ENCODE data around the gene LMF1.

Gene LMF1

GRCh38 chr16:908526-909155 lies 62.1 kb downstream of the LMF1 start:
- Histone ChIP-seq H3K4me1 (ENCODE audit: low read length) (no peaks in the 10 kb centered on the region), H3K27me3 (ENCODE audit: low read depth, low read length) (no peaks in the 10 kb centered on the region), H3K9me3 (ENCODE audit: insufficient read depth, low read length) (0 out of 2 replicates have a peak, but pooled peaks cover 4% of the 10 kb centered on the region), H3K79me2 (ENCODE audit: low read length) (no peaks in the 10 kb centered on the region), H3K4me3 (ENCODE audit: low read length) (no peak overlapping the region), H3K27ac (ENCODE audit: low read length) (no peak overlapping the region), H3K4me2 (ENCODE audit: low read length) (no peak overlapping the region), H2AFZ (ENCODE audit: low read depth, low read length) (no peak overlapping the region), H4K20me1 (ENCODE audit: insufficient read depth, low read length) (no peaks in the 10 kb centered on the region), H3K9ac (ENCODE audit: low read length) (no peak overlapping the region), H3K36me3 (replicated peaks; ENCODE audit: low read depth, low read length) (peaks cover 4% of the 10 kb centered on the region)
- TF ChIP-seq EZH2phosphoT487 (IDR thresholded peaks at IDR 0.05; ENCODE audit: low read depth) (no peak), CTCF (IDR thresholded peaks at IDR 0.05; ENCODE audit: low read depth, low read length) (no peak)

GRCh38 chr16:907842-908241 lies 62.9 kb downstream of the LMF1 start:
- Histone ChIP-seq H3K4me3 (ENCODE audit: low read length) (no peak overlapping the region), H3K27me3 (ENCODE audit: low read depth, low read length) (no peaks in the 10 kb centered on the region), H3K9me3 (ENCODE audit: insufficient read depth, low read length) (0 out of 2 replicates have a peak, but pooled peaks cover 4% of the 10 kb centered on the region), H3K36me3 (replicated peaks; ENCODE audit: low read depth, low read length) (peaks cover 4% of the 10 kb centered on the region), H3K9ac (ENCODE audit: low read length) (no peak overlapping the region), H3K79me2 (ENCODE audit: low read length) (no peaks in the 10 kb centered on the region), H2AFZ (ENCODE audit: low read depth, low read length) (no peak overlapping the region), H4K20me1 (ENCODE audit: insufficient read depth, low read length) (no peaks in the 10 kb centered on the region), H3K27ac (ENCODE audit: low read length) (no peak overlapping the region), H3K4me2 (ENCODE audit: low read length) (no peak overlapping the region), H3K4me1 (ENCODE audit: low read length) (no peaks in the 10 kb centered on the region)
- TF ChIP-seq CTCF (IDR thresholded peaks at IDR 0.05; ENCODE audit: low read depth, low read length) (no peak), EZH2phosphoT487 (IDR thresholded peaks at IDR 0.05; ENCODE audit: low read depth) (no peak)

GRCh38 chr16:907361-907760 lies 63.4 kb downstream of the LMF1 start:
- Histone ChIP-seq H3K9ac (ENCODE audit: low read length) (no peak overlapping the region), H3K4me2 (ENCODE audit: low read length) (no peak overlapping the region), H3K4me3 (ENCODE audit: low read length) (no peak overlapping the region), H3K9me3 (ENCODE audit: insufficient read depth, low read length) (0 out of 2 replicates have a peak, but pooled peaks cover 4% of the 10 kb centered on the region), H3K79me2 (ENCODE audit: low read length) (no peaks in the 10 kb centered on the region), H3K27ac (ENCODE audit: low read length) (no peak overlapping the region), H3K27me3 (ENCODE audit: low read depth, low read length) (no peaks in the 10 kb centered on the region), H2AFZ (ENCODE audit: low read depth, low read length) (no peak overlapping the region), H4K20me1 (ENCODE audit: insufficient read depth, low read length) (no peaks in the 10 kb centered on the region), H3K4me1 (ENCODE audit: low read length) (no peaks in the 10 kb centered on the region), H3K36me3 (replicated peaks; ENCODE audit: low read depth, low read length) (peaks cover 4% of the 10 kb centered on the region)
- no peak for TF ChIP-seq CTCF (IDR thresholded peaks at IDR 0.05; ENCODE audit: low read depth, low read length)
- TF ChIP-seq EZH2phosphoT487 (IDR thresholded peaks at IDR 0.05; ENCODE audit: low read depth) = no peak

- Histone ChIP-seq H3K79me2 (ENCODE audit: low read length) (no peaks in the 10 kb centered on the region), H3K9ac (ENCODE audit: low read length) (no peak overlapping the region), H3K4me3 (ENCODE audit: low read length) (no peak overlapping the region), H3K36me3 (replicated peaks; ENCODE audit: low read depth, low read length) (peaks cover 4% of the 10 kb centered on the region), H3K27me3 (ENCODE audit: low read depth, low read length) (no peaks in the 10 kb centered on the region), H4K20me1 (ENCODE audit: insufficient read depth, low read length) (no peaks in the 10 kb centered on the region), H3K27ac (ENCODE audit: low read length) (no peak overlapping the region), H3K4me1 (ENCODE audit: low read length) (peaks cover 8% of the 10 kb centered on the region), H3K9me3 (ENCODE audit: insufficient read depth, low read length) (0 out of 2 replicates have a peak, but pooled peaks cover 4% of the 10 kb centered on the region), H2AFZ (ENCODE audit: low read depth, low read length) (no peak overlapping the region), H3K4me2 (ENCODE audit: low read length) (no peak overlapping the region)
- TF ChIP-seq CTCF (IDR thresholded peaks at IDR 0.05; ENCODE audit: low read depth, low read length) (no peak), EZH2phosphoT487 (IDR thresholded peaks at IDR 0.05; ENCODE audit: low read depth) (no peak)
Observed at GRCh38 chr16:906296-906695, 64.5 kb downstream of the LMF1 start.
